SIG-M5 (cell line): ENCODE measurements around the gene DISP3.

Experiments used
- DNase-seq: peaks from one replicate; lab custom pipeline; 2025; lab: John Stamatoyannopoulos, UW

DISP3 gene, protein sequence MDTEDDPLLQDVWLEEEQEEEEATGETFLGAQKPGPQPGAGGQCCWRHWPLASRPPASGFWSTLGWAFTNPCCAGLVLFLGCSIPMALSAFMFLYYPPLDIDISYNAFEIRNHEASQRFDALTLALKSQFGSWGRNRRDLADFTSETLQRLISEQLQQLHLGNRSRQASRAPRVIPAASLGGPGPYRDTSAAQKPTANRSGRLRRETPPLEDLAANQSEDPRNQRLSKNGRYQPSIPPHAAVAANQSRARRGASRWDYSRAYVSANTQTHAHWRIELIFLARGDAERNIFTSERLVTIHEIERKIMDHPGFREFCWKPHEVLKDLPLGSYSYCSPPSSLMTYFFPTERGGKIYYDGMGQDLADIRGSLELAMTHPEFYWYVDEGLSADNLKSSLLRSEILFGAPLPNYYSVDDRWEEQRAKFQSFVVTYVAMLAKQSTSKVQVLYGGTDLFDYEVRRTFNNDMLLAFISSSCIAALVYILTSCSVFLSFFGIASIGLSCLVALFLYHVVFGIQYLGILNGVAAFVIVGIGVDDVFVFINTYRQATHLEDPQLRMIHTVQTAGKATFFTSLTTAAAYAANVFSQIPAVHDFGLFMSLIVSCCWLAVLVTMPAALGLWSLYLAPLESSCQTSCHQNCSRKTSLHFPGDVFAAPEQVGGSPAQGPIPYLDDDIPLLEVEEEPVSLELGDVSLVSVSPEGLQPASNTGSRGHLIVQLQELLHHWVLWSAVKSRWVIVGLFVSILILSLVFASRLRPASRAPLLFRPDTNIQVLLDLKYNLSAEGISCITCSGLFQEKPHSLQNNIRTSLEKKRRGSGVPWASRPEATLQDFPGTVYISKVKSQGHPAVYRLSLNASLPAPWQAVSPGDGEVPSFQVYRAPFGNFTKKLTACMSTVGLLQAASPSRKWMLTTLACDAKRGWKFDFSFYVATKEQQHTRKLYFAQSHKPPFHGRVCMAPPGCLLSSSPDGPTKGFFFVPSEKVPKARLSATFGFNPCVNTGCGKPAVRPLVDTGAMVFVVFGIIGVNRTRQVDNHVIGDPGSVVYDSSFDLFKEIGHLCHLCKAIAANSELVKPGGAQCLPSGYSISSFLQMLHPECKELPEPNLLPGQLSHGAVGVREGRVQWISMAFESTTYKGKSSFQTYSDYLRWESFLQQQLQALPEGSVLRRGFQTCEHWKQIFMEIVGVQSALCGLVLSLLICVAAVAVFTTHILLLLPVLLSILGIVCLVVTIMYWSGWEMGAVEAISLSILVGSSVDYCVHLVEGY (N-terminal part only)

DNA sequence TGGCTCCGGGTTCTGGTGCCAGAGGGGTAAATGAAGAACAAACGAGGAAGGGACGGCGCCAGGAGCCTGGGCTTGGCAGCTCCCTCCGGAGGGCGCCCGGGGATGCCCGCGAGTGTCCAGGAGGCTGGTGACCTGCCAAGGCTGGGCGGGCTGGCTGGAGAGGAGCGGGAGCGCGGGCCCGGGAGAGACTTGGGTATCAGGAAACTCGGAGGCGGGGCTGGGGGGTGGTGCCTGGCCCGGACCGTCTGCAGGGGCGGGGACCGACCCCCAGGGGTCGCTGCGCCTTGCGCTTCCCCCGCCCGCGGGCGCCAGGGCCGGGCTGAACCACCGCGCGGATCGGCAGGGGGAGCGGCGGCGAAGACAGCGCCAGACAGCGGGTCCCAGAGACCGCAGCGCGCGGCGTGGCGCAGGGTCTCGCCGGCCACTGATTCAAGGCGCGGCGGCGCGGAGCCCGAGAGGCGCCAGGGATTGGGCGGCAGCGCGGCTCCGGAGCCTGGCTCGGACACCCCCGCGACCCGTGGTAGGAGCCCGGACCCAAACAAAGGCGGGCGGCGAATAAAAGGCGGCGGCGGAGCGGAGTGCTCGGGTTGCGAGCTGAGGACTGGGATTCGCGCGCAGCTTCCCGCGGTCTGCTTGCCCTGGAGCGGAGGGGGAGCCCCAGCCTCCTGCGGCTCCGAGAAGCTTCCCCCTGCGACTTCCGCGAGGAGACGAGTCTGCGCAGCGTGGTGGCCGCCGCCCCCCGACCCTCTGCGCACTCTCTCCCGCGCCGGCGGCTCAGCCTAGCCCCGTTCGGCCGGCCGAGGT, at the start of gene DISP3:
Gene DISP3 (plus strand): TSS at position 585 of the 804 bp plus-strand sequence. CDS start 21,838 bp downstream, outside the sequence.
- no peak for DNase-seq

DNA sequence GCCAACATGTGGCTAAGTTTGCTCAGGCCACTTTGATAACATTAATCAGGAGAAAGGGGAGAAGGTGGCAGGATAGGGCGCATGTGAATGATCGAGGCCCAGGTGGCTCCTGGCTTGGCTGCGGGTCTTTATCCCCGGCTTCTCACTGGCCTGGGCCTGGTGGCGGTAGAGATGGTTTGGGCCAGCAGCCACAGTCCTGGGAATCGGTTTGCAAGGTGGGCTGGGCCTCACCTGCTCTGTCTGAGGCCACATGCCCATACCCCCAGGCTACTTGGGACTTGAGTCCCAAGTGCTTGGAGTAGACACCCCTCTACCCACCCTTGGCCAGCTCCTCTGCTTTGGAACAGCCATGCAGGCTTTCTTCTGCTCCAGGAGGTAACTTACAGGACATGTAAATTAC, 49.7 kb upstream of the DISP3 start:
- DNase-seq, result no peak

DNA sequence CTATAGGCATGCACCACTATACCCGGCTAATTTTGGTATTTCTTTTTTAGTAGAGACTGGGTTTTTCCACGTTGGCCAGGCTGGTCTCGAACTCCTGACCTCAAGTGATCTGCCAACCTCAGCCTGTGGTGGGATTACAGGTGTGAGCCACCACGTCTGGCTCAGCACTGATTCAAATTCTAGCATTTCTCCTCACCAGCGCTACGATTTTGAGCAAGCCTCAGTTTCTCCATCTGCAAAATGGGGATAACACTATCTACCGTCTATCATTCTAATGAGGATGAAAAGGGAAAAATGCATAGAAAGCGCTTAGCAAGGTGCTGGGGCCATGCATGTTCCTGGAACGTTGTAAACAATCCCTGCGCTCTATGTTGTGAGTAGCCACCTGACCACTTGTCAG, 49.0 kb upstream of the DISP3 start:
- no peak for DNase-seq

DNA sequence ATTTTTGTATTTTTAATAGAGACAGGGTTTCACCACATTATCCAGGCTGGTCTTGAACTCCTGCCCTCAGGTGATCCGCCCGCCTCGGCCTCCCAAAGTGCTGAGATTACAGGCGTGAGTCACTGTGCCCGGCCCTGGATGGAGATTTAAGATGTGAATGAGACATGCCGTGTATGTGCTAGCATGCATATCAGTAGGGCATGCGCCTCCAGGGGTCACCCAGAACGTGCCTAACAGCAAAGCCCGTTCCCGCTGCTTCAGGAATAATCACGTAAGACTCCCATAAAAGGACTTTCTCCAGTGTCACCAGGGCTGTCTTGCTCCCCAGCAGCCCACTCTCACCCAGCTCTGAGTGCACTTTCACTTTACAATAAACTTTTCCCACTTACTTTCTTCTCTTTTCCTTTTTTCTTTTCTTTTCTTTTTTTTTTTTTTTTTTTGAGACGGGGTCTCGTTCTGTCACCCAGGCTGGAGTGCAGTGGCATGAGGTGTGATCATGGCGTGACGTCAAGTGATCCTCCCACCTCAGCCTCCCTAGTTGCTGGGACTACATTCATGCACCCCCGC, 46.9 kb upstream of the DISP3 start:
- DNase-seq, result no peak

DNA sequence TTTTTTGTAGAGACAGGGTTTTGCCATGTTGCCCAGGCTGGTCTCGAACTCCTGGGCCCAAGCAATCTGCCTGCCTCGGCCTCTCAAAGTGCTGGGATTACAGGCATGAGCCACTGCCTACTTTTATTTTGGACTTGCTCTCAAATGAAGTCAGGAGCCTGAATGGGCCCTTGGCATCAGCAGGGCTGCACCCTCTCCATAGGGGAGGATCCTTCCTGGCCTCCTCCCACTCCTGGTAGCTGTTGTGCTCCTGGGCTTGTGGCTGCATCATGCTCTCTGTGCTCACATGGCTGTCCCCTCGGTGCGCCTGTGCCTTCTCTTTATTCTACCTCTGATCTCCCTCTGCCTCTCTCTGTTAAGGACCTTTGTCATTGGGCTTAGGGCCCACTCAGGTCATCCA, 46.4 kb upstream of the DISP3 start:
- no peak for DNase-seq

DNA sequence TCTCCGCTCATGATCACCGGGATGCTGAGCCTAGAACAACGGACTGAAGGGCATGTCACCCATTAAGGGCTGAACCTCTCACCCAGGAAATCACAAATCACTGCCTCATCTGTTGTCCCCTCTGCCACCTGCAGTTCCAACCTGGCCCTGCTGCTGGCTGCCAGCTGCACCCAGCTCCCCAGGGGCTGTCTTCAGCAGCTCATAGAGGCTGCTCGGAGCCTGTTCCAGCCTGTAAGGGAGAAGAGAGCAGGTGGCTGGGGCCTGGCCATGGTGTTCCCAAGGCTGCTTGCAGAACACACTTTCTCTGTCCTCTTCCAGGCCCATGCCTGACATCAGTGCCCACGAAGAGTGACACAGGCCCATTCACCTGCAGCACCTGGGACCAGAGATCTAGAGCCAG, 44.5 kb upstream of the DISP3 start:
- DNase-seq, result no peak

DNA sequence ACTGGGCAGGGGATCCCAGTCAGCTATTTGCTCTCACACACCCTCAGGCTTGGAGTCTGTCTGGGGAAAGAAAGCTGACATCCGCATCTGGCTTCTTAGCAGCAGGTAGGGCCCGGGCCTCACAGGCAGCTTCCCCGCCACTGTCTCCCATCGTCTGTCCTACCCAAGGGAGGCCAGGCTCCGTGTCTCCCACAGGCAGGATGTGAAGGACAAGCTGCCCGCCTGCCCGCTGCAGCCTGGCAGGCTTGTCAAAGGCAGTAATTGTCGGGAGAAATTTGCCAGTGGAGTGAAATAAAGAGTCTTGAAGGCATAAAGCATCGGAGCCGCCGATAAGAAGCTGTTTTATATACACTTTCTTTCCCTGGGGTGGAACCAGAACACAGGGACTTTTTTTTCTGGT, 44.0 kb upstream of the DISP3 start:
- DNase-seq, result no peak

DNA sequence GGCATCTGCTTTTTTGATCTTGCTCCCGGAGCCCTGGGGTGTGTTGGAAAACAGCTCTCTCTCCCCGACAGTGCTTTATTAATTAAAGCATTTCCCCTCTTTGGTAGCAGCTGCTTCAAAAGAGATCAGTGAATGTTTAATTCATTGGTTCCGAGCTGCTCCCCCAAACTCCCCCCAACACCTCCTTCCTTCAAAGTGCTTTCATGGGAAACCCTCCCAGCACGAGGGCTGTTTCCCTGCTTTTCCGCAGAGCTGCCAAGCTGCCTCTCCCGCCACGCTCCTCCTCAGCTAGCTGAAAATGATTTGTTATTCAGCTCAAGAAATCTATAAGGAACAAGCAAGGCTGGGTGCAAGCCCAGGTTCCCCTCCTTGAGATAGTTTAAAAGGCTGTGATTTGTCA, 40.0 kb upstream of the DISP3 start:
- DNase-seq, result no peak

DNA sequence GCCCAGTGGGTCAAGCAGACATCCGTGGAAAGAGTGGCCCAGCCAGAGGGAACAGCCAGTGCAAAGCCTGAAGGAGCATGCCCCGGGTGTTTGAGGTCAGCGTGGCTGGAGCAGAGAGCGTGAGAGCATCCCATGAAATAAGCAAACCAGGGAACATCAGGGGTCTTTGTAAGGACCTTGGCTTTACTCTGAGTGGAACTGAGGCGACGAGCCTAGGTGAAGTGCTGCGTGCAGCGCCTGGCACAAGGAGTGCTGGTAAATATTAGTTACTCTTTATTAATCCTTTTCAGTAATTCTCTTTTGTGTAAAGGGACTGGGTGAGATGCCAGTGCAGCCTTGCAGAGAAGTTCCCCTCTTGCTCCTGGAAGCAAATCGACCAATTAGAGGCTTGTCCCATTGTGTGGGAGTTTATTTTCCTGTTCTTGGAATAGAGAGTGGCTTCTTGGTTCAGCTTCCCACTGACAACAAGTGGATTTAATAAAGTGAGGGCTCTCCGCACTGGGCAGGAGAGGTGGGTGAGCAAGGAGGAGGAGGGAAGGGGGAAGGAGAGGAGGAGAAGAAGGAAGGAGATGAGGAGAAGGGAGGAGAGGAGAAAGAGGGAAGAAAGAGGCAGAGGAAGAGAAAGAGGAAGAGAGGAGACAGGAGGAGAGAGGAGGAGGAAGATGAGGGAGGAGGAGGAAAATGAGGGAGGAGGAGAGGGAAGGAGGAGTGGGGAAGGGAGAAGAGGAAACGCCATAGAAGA, 37.6 kb upstream of the DISP3 start:
- no peak for DNase-seq

DNA sequence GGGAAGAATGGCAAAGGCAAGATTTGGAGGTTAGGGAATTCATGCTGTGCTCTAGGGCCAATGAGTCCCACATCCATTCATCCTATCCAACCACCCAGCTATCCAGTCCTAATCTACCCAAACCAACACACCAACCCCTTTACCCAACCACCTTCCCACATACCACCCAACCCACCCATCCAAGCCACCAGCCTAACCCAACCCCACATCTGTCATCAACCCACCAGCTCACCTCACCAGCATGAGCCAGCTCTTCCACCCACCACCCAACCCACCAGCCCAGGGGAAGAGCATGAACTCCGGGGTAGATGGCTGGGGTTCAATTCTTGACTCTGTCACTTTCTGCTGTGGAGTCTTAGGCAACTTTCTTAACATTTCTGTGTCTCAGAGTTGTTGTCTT, 35.9 kb upstream of the DISP3 start:
- no peak for DNase-seq

DNA sequence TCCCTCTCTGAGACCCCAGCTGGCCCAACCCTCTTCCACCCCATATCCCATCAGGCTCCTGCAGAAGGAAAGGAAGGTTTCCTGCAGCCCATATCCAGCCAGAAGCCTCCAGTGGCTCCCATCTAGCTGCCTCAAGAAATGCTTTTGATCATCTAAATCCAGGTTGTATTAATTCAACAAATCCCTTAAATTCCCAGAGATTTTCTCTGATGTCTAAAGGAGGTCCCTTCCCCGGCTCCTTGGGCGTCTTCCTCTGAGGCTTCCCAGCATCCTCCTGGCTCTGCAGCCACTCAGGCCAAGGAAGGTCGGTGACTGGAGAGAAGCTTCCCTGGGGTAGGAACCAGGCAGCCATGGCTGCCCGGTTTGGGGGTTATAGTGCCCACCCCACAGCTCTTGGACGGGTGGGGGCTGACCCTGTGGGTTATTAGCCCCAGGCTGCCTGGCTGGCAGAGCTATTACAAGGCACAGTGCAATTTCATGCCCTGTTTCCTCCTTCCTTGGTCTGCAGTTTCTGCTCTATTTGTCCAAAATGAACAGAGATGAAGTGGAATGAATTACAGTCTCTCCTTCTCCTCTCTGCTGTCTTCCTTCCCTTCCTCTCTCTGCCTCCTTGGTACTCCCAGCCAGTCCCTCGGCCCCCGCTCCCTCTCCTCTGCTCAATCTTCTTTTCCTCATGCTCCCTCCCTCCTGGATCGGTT, 34.8 kb upstream of the DISP3 start:
- DNase-seq, result no peak

DNA sequence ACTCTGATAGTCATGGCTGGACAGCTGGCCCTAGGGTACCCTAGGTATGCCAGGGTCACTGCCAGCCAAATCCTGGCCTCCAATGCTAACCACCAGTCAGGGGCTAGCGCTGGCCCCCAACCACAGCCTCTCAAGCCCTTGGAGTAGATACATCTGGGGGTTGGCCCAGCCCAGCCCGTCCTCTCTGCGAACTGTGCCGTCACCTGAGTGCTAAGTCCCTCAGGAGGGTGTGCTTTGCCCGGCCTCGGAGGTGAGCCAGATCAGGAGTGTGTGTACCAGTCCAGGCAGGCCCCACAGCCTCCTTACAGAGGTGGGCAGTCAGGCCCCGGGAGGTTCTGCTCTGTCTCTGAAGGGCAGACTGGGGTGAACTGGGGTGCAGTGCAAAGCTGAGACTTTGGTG, 34.0 kb upstream of the DISP3 start:
- no peak for DNase-seq

DNA sequence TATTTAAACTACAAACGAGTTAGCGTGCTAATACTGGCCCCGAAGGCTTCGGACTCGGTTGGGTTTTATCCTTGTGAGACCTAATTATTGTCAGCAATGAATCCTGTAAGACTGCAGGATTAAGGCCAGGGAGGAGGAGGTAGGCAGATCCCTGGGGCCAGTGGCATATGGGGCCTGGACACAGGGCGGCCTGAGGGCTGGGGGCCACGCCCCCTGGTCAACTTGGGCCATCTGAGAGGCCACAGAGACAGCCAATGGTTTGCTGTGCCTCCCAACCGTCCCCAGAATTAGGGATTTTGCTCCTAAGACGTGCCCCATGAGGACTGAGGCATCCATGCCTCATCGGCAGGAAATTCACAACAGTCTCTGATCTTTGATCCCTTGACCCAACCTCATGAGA, 31.1 kb upstream of the DISP3 start:
- no peak for DNase-seq

DNA sequence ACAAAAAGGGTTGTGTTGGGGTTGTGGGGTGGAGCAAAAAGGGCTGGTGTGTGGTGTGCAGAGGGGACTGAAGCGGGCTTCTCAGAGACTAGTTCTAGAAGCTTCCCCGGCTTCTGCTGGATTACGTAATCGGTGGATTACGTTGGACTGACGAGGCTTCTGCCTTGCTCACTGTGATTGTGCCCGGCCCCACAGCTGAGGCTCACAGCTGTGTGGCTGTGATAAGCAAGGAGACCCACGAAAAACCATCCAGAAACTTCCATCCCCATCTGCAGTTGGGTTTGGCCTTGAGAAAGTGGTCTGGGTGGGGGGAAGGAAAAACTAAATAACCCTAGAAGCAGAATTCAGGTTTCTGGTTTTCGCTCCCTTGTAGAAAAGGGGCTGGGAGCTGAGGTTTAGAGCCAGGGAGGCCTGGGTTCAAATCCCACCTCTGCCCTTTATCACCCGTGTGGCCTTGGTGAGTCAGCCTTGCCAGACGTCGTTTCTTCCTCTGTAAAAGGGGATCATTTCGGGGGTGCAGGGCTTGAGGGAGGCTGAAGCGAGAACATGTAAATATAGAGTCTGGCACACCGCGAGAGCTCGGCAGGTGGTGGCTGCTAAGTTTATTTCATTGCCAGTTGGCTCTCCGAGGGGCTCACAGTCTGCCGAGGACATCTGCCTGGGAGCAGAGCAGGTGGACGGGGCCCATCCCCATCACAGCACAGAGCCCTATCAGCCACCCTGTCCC, 30.4 kb upstream of the DISP3 start:
- no peak for DNase-seq

DNA sequence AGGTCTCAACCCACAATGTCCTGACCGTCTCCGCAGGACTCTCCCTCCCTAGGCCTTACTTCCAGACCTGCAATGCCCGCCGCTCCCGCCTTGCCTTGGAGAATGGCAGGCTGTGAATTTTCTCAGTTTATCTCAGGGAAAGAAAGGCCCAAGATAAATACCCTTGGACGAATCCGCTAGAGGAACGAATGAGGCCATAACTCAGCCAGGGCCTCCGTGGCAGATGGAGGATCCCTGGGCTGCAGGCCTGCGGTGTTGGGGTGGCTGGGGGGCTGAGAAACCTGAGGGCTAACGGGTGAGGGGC, 29.9 kb upstream of the DISP3 start:
- no peak for DNase-seq

DNA sequence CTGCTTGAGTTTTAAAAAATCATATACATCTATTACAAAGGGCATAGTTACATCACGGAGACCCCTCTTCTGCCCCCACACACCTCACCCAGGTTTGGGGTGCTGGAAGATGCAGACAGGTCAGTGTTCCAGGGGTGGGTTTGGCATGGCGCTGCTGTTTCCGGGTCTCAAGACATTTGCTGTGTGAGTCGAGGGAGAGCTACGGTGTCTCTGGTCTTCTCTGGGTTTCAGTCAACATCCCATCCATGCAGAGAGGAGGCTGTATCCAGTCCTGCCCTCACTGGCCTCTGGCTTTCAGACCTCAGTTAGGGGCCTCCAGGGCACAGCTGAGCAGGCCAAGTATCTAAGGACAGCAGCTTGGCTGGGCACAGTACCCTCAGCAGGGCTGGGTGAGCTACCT, 28.6 kb upstream of the DISP3 start:
- DNase-seq, result no peak

DNA sequence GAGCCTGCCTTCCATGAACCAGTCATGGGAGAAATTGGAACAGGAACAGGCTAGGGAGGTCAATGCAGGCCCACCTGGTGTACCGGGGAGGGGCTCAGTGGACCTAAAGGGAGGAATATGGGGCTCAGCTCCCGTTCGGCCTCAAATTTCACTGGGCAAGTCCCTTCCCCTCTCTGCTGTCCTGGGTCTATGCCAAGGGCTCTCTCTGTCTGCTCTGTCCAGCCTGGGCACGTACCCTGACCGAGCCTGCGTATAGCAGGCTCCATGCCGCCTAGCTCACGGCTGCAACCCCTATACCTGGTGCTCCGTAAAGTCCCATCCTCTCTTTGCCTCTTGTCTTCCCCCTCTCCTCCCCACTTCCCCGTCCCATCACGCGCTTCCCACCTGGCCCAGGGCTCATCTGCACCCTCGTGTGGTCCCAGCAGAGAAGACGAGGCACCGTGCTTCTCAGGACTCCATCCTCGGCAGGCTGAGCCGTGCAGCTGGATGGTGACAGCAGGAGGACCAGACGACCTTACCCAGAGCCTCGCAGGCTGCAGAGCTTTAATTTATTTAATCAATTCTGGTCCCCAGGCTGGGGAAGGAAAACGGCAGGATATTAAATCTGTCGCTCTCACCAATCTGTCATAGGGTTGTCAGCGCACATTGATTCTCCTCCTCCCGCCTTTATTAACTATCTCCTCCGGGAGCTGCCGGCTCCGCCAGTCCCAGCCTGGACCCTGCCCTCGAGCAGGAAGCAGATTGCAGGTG, 25.0 kb upstream of the DISP3 start:
- no peak for DNase-seq

DNA sequence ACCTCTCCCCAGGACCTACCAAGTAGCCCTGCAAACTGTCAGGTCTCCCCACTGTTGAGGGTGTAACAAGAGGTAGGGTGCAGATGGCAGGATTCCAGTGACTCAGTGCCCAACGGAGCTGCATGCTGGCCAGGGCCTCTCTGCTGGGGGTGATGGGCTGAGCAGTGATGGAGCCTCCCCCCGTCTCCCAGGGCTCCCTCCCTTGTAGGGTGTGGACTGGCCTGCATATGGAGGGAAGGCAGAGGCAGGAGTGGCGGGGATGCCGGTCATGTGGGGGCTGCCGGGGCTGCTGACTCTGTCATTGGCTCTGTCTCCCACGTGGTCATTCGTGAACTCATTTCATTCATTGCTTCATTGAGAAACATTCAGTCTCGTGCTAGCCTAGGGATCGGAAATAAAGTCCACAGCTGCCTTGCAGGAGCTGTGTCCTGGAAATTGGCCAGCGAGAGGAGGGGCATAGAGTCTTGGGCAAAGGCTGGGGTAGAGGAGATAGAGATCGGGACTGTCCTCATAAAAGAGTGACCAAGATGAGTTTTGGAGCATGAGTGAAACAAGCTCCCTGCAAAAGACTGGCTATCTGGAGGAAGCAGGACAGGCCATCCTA, 22.9 kb upstream of the DISP3 start:
- no peak for DNase-seq
